H1 (cell line): ENCODE results near the gene MIA2. TPM values are rescaled to one million over a fixed set of nuclear protein-coding genes. Genes with fewer than 3 reads are reported as not detected.

Experiments used
- CTCF ChIA-PET: fragments of 300-600 bp; sonication (Branson Sonifier 250); formaldehyde crosslinking; loops from one replicate; lab custom pipeline; 2021; ENCODE audit not compliant: partially characterized antibody; lab: Charles Lee
- POLR2A ChIA-PET: fragments of 300-600 bp; sonication (Branson Sonifier 250); formaldehyde crosslinking; loops from one replicate; lab custom pipeline; 2021; ENCODE audit warnings: inconsistent platforms; ENCODE audit not compliant: partially characterized antibody; lab: Charles Lee
- DNase-seq, 2 experiments: peaks; one replicate each; pipeline versions ENCODE4 v3.0.0 to v3.0.0-alpha.2; 2010 to 2022; ENCODE audit warnings: low spot score in 2 of 2, low read depth in 1 of 2, mixed read lengths in 1 of 2
- FAIRE-seq: peaks from 2 replicates; lab custom pipeline; 2011; peaks lifted over from hg19 to GRCh38; lab: Jason Lieb, UNC
- H2AFZ ChIP-seq: 2 replicates; pipeline ENCODE4 v1.8.1; 2012; ENCODE audit warnings: low read length, inconsistent platforms
- H2AK5ac ChIP-seq: 2 replicates; pipeline ENCODE4 v1.6.1; 2013; ENCODE audit warnings: low read depth, low read length
- H2BK120ac ChIP-seq: replicated peaks from 2 replicates; pipeline ENCODE3; 2013; ENCODE audit warnings: low read depth, low read length, inconsistent platforms
- H2BK12ac ChIP-seq: 2 replicates; pipeline ENCODE4 v1.6.1; 2013; ENCODE audit warnings: low read depth, low read length
- H2BK15ac ChIP-seq: 2 replicates; pipeline ENCODE4 v1.6.1; 2013; ENCODE audit warnings: low read length
- H2BK20ac ChIP-seq: 2 replicates; pipeline ENCODE4 v1.6.1; 2013; ENCODE audit warnings: low read length
- H2BK5ac ChIP-seq: 2 replicates; pipeline ENCODE4 v1.6.1; 2013; ENCODE audit warnings: low read depth, low read length
- H3K14ac ChIP-seq: 2 replicates; pipeline ENCODE4 v1.6.1; 2013; ENCODE audit warnings: inconsistent platforms; ENCODE audit not compliant: insufficient read length
- H3K18ac ChIP-seq: 2 replicates; pipeline ENCODE4 v1.6.1; 2013; ENCODE audit warnings: low read length; ENCODE audit errors: extremely low read depth
- H3K23ac ChIP-seq: 2 replicates; pipeline ENCODE4 v1.6.1; 2013; ENCODE audit warnings: inconsistent platforms; ENCODE audit not compliant: insufficient read length
- H3K23me2 ChIP-seq: 2 replicates; pipeline ENCODE4 v1.6.1; 2013; ENCODE audit warnings: low read depth, low read length
- H3K27ac ChIP-seq: 2 replicates; pipeline ENCODE4 v1.6.1; 2011; ENCODE audit warnings: low read depth, low read length, inconsistent platforms
- H3K27me3 ChIP-seq, 4 experiments: replicated peaks in 1 of 4; 1 replicate in 1 of 4; 2 replicates in 3 of 4; pipeline versions ENCODE4 v1.6.1 to v1.8.1; 2011 to 2013; ENCODE audit warnings: low read length in 3 of 4, mild to moderate bottlenecking in 3 of 4, inconsistent platforms in 2 of 4, mixed read lengths in 2 of 4, moderate library complexity in 1 of 4; ENCODE audit not compliant: control insufficient read depth in 3 of 4, insufficient read depth in 3 of 4; ENCODE audit errors: extremely low read depth in 1 of 4
- H3K36me3 ChIP-seq, 4 experiments: 2 replicates each; pipeline versions ENCODE4 v1.6.1 to v1.8.1; 2011 to 2013; ENCODE audit warnings: mild to moderate bottlenecking in 4 of 4, low read length in 3 of 4, moderate library complexity in 2 of 4, control low read depth in 1 of 4, inconsistent platforms in 1 of 4; ENCODE audit not compliant: insufficient read depth in 4 of 4, control insufficient read depth in 2 of 4
- H3K4ac ChIP-seq: replicated peaks from 2 replicates; pipeline ENCODE3; 2013; ENCODE audit warnings: low read length, low read depth, mixed read lengths, inconsistent platforms; ENCODE audit not compliant: insufficient read length
- H3K4me1 ChIP-seq, 4 experiments: replicated peaks in 1 of 4; 1 replicate in 1 of 4; 2 replicates in 3 of 4; pipeline versions ENCODE4 v1.6.1 to v1.8.1; 2011 to 2013; ENCODE audit warnings: low read length in 3 of 4, inconsistent platforms in 2 of 4, mixed read lengths in 1 of 4; ENCODE audit not compliant: insufficient read depth in 4 of 4, control insufficient read depth in 3 of 4
- H3K4me2 ChIP-seq, 2 experiments: 2 replicates each; pipeline versions ENCODE4 v1.6.1 to v1.8.1; 2011 to 2013; ENCODE audit warnings: low read depth in 2 of 2, low read length in 2 of 2, control low read depth in 1 of 2, inconsistent platforms in 1 of 2, mild to moderate bottlenecking in 1 of 2; ENCODE audit not compliant: insufficient read depth in 1 of 2
- H3K4me3 ChIP-seq, 4 experiments: fragments of 200-600, 300-600 bp in 1 of 4; sonication (generic), shearing (Covaris generic), sonication (Bioruptor Twin) in 1 of 4; 2 replicates each; pipeline versions ENCODE4 v1.5.1 to v1.8.1; 2011 to 2016; ENCODE audit warnings: low read length in 4 of 4, low read depth in 3 of 4, control low read depth in 2 of 4, inconsistent platforms in 2 of 4, mild to moderate bottlenecking in 2 of 4, mixed read lengths in 1 of 4, moderate library complexity in 1 of 4; ENCODE audit not compliant: insufficient read depth in 2 of 4; ENCODE audit errors: extremely low read depth in 1 of 4
- H3K56ac ChIP-seq: replicated peaks from 2 replicates; pipeline ENCODE3; 2013; ENCODE audit warnings: low read depth, mild to moderate bottlenecking, mixed read lengths, low read length, inconsistent platforms; ENCODE audit not compliant: insufficient read length
- H3K79me1 ChIP-seq: 2 replicates; pipeline ENCODE4 v1.6.1; 2013; ENCODE audit warnings: low read depth, low read length, control low read depth
- H3K79me2 ChIP-seq, 2 experiments: 2 replicates each; pipeline versions ENCODE4 v1.6.1 to v1.8.1; 2012 to 2013; ENCODE audit warnings: low read length in 2 of 2, mild to moderate bottlenecking in 2 of 2, inconsistent platforms in 1 of 2; ENCODE audit not compliant: insufficient read depth in 2 of 2, control insufficient read depth in 1 of 2
- H3K9ac ChIP-seq, 4 experiments: replicated peaks in 1 of 4; 1 replicate in 1 of 4; 2 replicates in 3 of 4; pipeline versions ENCODE4 v1.6.1 to v1.8.1; 2011 to 2013; ENCODE audit warnings: low read depth in 3 of 4, low read length in 3 of 4, control low read depth in 2 of 4, mild to moderate bottlenecking in 2 of 4, moderate library complexity in 2 of 4, inconsistent platforms in 1 of 4; ENCODE audit errors: extremely low read depth in 1 of 4
- H3K9me3 ChIP-seq, 2 experiments: 2 replicates each; pipeline versions ENCODE4 v1.6.1 to v1.8.1; 2012 to 2013; ENCODE audit warnings: mild to moderate bottlenecking in 2 of 2, moderate library complexity in 2 of 2, control low read depth in 1 of 2, inconsistent platforms in 1 of 2, low read depth in 1 of 2, low read length in 1 of 2, mixed read lengths in 1 of 2; ENCODE audit not compliant: insufficient read depth in 2 of 2
- H4K20me1 ChIP-seq, 2 experiments: replicated peaks in 1 of 2; 2 replicates each; pipeline versions ENCODE3 to v1.8.1; 2011 to 2013; ENCODE audit warnings: inconsistent platforms in 2 of 2, low read length in 2 of 2, mild to moderate bottlenecking in 1 of 2; ENCODE audit not compliant: insufficient read depth in 2 of 2, control insufficient read depth in 1 of 2
- H4K5ac ChIP-seq: 2 replicates; pipeline ENCODE4 v1.6.1; 2013; ENCODE audit warnings: low read length, low read depth, mixed read lengths, inconsistent platforms; ENCODE audit not compliant: insufficient read length
- H4K8ac ChIP-seq: 2 replicates; pipeline ENCODE4 v1.8.0; 2013; ENCODE audit warnings: mild to moderate bottlenecking, moderate library complexity, low read length, inconsistent platforms; ENCODE audit not compliant: insufficient read depth; ENCODE audit errors: extremely low read depth
- H4K91ac ChIP-seq: replicated peaks from 2 replicates; pipeline ENCODE3; 2013; ENCODE audit warnings: low read length, mixed read lengths, inconsistent platforms; ENCODE audit not compliant: insufficient read length
- ATF3 ChIP-seq: IDR thresholded peaks from 2 replicates; pipeline ENCODE4 v1.6.1; 2011; ENCODE audit warnings: low read depth, mild to moderate bottlenecking, low read length; ENCODE audit not compliant: insufficient read depth
- CEBPB ChIP-seq: IDR thresholded peaks from 2 replicates; pipeline ENCODE4 v1.6.1; 2012; ENCODE audit warnings: low read depth, low read length
- EP300 ChIP-seq, 2 experiments: IDR thresholded peaks; 1 replicate in 1 of 2; 2 replicates in 1 of 2; pipeline ENCODE4 v1.6.1; 2011 to 2012; ENCODE audit warnings: low read depth in 2 of 2, low read length in 2 of 2, mild to moderate bottlenecking in 2 of 2, borderline replicate concordance in 1 of 2, inconsistent platforms in 1 of 2, moderate library complexity in 1 of 2
- HDAC6 ChIP-seq: IDR thresholded peaks from one replicate; pipeline ENCODE4 v1.7.1; 2012; ENCODE audit warnings: low read depth, mild to moderate bottlenecking, inconsistent platforms, low read length, moderate library complexity
- JUN ChIP-seq: IDR thresholded peaks from 2 replicates; pipeline ENCODE4 v1.6.1; 2011; ENCODE audit warnings: low read depth, mild to moderate bottlenecking, improper control_type of control experiment, low read length
- MAX ChIP-seq: IDR thresholded peaks from 2 replicates; pipeline ENCODE4 v1.6.1; 2012; ENCODE audit warnings: inconsistent platforms
- PHF8 ChIP-seq: fragments of 200-600 bp; sonication (generic); conservative IDR thresholded peaks from 2 replicates; pipeline ENCODE4 v1.7.1; 2012; ENCODE audit warnings: low read depth, mild to moderate bottlenecking, inconsistent platforms, low read length, moderate library complexity
- RAD21 ChIP-seq, 2 experiments: IDR thresholded peaks in 1 of 2; conservative IDR thresholded peaks in 1 of 2; 2 replicates each; pipeline ENCODE4 v1.6.1; 2011; ENCODE audit warnings: low read depth in 2 of 2, low read length in 2 of 2, improper control_type of control experiment in 1 of 2, inconsistent platforms in 1 of 2, mild to moderate bottlenecking in 1 of 2, moderate library complexity in 1 of 2
- SIN3A ChIP-seq, 2 experiments: IDR thresholded peaks in 1 of 2; conservative IDR thresholded peaks in 1 of 2; 2 replicates each; pipeline ENCODE4 v1.6.1; 2011 to 2012; ENCODE audit warnings: low read length in 2 of 2, improper control_type of control experiment in 1 of 2, low read depth in 1 of 2, mild to moderate bottlenecking in 1 of 2
- SIX5 ChIP-seq: IDR thresholded peaks from 2 replicates; pipeline ENCODE4 v1.6.1; 2011; ENCODE audit warnings: mild to moderate bottlenecking, low read depth, low read length
- WGBS, 2 experiments: shearing (Covaris generic) in 1 of 2; methylation state at CpG; one replicate each; pipeline versions ENCODE4 v1.1.6 to v1.1.7; 2013 to 2015; ENCODE audit warnings: low lambda C conversion rate in 2 of 2, mixed read lengths in 2 of 2, inconsistent platforms in 1 of 2, low coverage in 1 of 2, missing lambda C conversion rate in 1 of 2; ENCODE audit not compliant: insufficient replicate concordance in 2 of 2, insufficient coverage in 1 of 2, insufficient read length in 1 of 2; ENCODE audit errors: extremely low coverage in 1 of 2, missing lambda C conversion rate in 1 of 2; 5-methylcytosine and 5-hydroxymethylcytosine counted together
- polyA plus RNA-seq, 7 experiments: library from polyadenylated mRNA; depleted of rRNA in 3 of 7; stranded (reverse) in 5 of 7; unstranded in 2 of 7; fragments of >200 nt in 5 of 7; fragments of 200-250 nt in 2 of 7; gene quantifications; 1 replicate in 5 of 7; 2 replicates in 1 of 7; 4 replicates in 1 of 7; pipeline versions ENCODE4 v1.2.1 to v1.2.3, GENCODE V29; 2011 to 2013; ENCODE audit warnings: missing spikeins in 2 of 7, mixed read lengths in 2 of 7
- total RNA-seq: library from RNA; stranded (reverse); fragmentation: NEBNext Ultra II Directional; extraction: Animal tissue kit (Norgen Biotek cat#: 25700); gene quantifications from 2 replicates; pipeline ENCODE4 v1.2.1, GENCODE V29; 2021

MIA2 gene
- total and polyA plus RNA-seq, 2 of the 8 experiments (the other 6 are each of a cell fraction or from before 2014, with no cell fraction given): 10.1 to 15.0 TPM

DNA sequence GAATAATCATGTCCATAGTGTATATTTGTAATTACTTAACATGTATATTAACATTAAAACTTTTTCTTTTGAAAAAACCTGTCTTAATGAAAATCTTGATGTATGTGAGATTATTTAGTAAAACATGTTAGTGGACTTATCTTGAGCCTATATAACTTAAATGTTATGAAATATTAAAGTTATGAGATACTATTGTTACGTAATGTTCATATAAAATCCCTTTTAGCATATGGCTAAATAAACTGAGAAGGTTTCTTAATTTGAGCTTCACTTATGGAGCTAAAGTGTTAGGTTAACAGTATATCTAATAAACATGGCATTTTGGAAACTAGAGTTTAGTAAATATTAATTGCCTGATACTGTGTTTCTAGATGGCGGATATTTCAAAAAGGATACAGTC lies 59.9 kb downstream of the MIA2 start:
- Histone ChIP-seq H3K18ac (no peak overlapping the region), H3K9ac (no peak overlapping the region), H4K5ac (no peak overlapping the region), H3K27me3 (no peaks in the 10 kb centered on the region), H4K91ac (no peak overlapping the region), H3K23ac (no peak overlapping the region), H3K79me2 (no peaks in the 10 kb centered on the region), H3K4ac (no peak overlapping the region), H3K4me2 (no peak overlapping the region), H3K4me1 (no peaks in the 10 kb centered on the region), H4K8ac (no peak overlapping the region), H3K79me1 (no peaks in the 10 kb centered on the region), H2AFZ (no peak overlapping the region), H2BK20ac (no peak overlapping the region), H3K9me3 (no peaks in the 10 kb centered on the region), H2BK5ac (no peak overlapping the region), H3K14ac (no peak overlapping the region), H3K36me3 (peaks cover 0 to 8% (median 4%) of the 10 kb centered on the region in 4 experiments; a peak in 4 of 8 replicates), H3K27ac (no peak overlapping the region), H3K23me2 (no peaks in the 10 kb centered on the region), H3K4me3 (no peak overlapping the region), H2BK120ac (no peak overlapping the region), H2AK5ac (no peak overlapping the region), H2BK15ac (no peak overlapping the region), H4K20me1 (no peaks in the 10 kb centered on the region), H3K56ac (no peak overlapping the region), H2BK12ac (no peak overlapping the region)
- no peak for DNase-seq
- 94% methylated on average over 2 of the region's 2 CpGs; no CpG with 5 or more reads in 1 of the 2 experiments for WGBS, 2 experiments
- POLR2A ChIA-PET: interaction anchor here (1.0 kb wide), 1 partner anchor 54 kb away, joined by 3 read pairs; no protein-coding TSS in a partner anchor
- TF ChIP-seq JUN (no peak), EP300 (IDR thresholded peaks at IDR 0.05; ENCODE audit: borderline replicate concordance in 1 of 2, low read depth in 2 of 2, low read length in 2 of 2) (no peak), SIX5 (no peak), CEBPB (no peak), MAX (no peak), HDAC6 (no peak), SIN3A (conservative IDR thresholded peaks at IDR 0.05 in 1 of 2, IDR thresholded peaks at IDR 0.05 in 1 of 2; ENCODE audit: low read depth in 1 of 2, low read length in 2 of 2) (no peak), RAD21 (IDR thresholded peaks at IDR 0.05 in 1 of 2, conservative IDR thresholded peaks at IDR 0.05 in 1 of 2; ENCODE audit: low read depth in 2 of 2, low read length in 2 of 2) (no peak), ATF3 (no peak), PHF8 (no peak)
- CTCF ChIA-PET: interaction anchor here (0.9 kb wide), 1 partner anchor 15 kb away, joined by 3 read pairs; no protein-coding TSS in a partner anchor
- no peak for FAIRE-seq
